ENCODE data around the gene OXA1L.
"Not testable (repeated sequence)": the region's sequence is repeated elsewhere in the genome, so short reads cannot be mapped to it uniquely, and the experiment has no call there.

Gene OXA1L

GRCh38 chr14:22766457-22767322 is at the start of gene OXA1L:
TSS of gene OXA1L (plus strand) at chr14:22766688. CDS start at chr14:22766702, 14 bp downstream.
- DNase-seq: peak; percentile 98

GRCh38 chr14:22718091-22718490 is 48.4 kb upstream of the OXA1L start:
- DNase-seq: no peak

- no peak for DNase-seq
Observed at GRCh38 chr14:22721213-22721612, 45.3 kb upstream of the OXA1L start.

GRCh38 chr14:22723815-22724214 is 42.7 kb upstream of the OXA1L start:
- DNase-seq: no peak

- DNase-seq: not testable (repeated sequence)
Observed at GRCh38 chr14:22724847-22725246, 41.6 kb upstream of the OXA1L start.

- not testable (repeated sequence) for DNase-seq
Observed at GRCh38 chr14:22725374-22725773, 41.1 kb upstream of the OXA1L start.

- DNase-seq: no peak
Observed at GRCh38 chr14:22726012-22726411, 40.5 kb upstream of the OXA1L start.

- not testable (repeated sequence) for DNase-seq
Observed at GRCh38 chr14:22732062-22732461, 34.4 kb upstream of the OXA1L start.

- no peak for DNase-seq
Observed at GRCh38 chr14:22733829-22734228, 32.7 kb upstream of the OXA1L start.

GRCh38 chr14:22735096-22735495 is 31.4 kb upstream of the OXA1L start:
- DNase-seq: no peak

GRCh38 chr14:22736384-22736783 is 30.1 kb upstream of the OXA1L start:
- DNase-seq: not testable (repeated sequence)

GRCh38 chr14:22737052-22737451 is 29.4 kb upstream of the OXA1L start:
- no peak for DNase-seq

GRCh38 chr14:22739423-22739822 is 27.1 kb upstream of the OXA1L start:
- no peak for DNase-seq

- DNase-seq: no peak
Observed at GRCh38 chr14:22740020-22740419, 26.5 kb upstream of the OXA1L start.

GRCh38 chr14:22747769-22748168 is 18.7 kb upstream of the OXA1L start:
- no peak for DNase-seq

GRCh38 chr14:22748206-22748605 is 18.3 kb upstream of the OXA1L start:
- DNase-seq: no peak

GRCh38 chr14:22748631-22749068 is 17.8 kb upstream of the OXA1L start:
- no peak for DNase-seq

- DNase-seq: no peak
Observed at GRCh38 chr14:22752422-22752821, 14.1 kb upstream of the OXA1L start.

- no peak for DNase-seq
Observed at GRCh38 chr14:22753586-22753985, 12.9 kb upstream of the OXA1L start.

GRCh38 chr14:22757972-22758650 is 8.4 kb upstream of the OXA1L start:
- DNase-seq: not testable (repeated sequence)

- DNase-seq: no peak
Observed at GRCh38 chr14:22761734-22762133, 4.8 kb upstream of the OXA1L start.

GRCh38 chr14:22764382-22764781 is 2.1 kb upstream of the OXA1L start:
- no peak for DNase-seq

- DNase-seq: no peak
Observed at GRCh38 chr14:22767323-22767589, 768 bp downstream of the OXA1L start.

- DNase-seq: no peak
Observed at GRCh38 chr14:22768947-22769346, 2.5 kb downstream of the OXA1L start.

Data from CD4-positive, alpha-beta T cell treated with Interleukin-4 for 4 hours (primary cell).